ENCODE results near the gene ASIC4.

DNA sequence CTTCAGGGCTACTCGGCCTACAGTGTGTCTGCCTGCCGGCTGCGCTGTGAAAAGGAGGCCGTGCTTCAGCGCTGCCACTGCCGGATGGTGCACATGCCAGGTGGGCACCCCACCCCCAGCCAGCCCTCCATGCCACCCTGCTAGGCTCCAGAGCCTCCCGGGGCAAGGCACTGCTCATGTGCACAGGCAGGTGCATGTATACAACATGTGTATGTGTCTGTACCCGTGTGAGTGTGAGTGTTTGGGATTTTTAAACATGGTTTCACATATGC, 18.0 kb downstream of the ASIC4 start:
- TF ChIP-seq MTF1 (CRISPR knock-in tag; IDR thresholded peaks at IDR 0.05; ENCODE audit: borderline replicate concordance) = no peak
- no peak for TF ChIP-seq TCF7 (IDR thresholded peaks at IDR 0.05; ENCODE audit: borderline replicate concordance)
- TF ChIP-seq TFAM (CRISPR knock-in tag; conservative IDR thresholded peaks at IDR 0.05) = no peak
- TF ChIP-seq ZNF280A (IDR thresholded peaks at IDR 0.05; ENCODE audit: low read depth, partially characterized antibody) = no peak
- no peak for TF ChIP-seq E2F5 (CRISPR knock-in tag; IDR thresholded peaks at IDR 0.05)
- TF ChIP-seq TAF1 (IDR thresholded peaks at IDR 0.05; ENCODE audit: control insufficient read depth, extremely low read depth, insufficient read depth, low read length, severe bottlenecking) = no peak
- TF ChIP-seq, protein P1, sequence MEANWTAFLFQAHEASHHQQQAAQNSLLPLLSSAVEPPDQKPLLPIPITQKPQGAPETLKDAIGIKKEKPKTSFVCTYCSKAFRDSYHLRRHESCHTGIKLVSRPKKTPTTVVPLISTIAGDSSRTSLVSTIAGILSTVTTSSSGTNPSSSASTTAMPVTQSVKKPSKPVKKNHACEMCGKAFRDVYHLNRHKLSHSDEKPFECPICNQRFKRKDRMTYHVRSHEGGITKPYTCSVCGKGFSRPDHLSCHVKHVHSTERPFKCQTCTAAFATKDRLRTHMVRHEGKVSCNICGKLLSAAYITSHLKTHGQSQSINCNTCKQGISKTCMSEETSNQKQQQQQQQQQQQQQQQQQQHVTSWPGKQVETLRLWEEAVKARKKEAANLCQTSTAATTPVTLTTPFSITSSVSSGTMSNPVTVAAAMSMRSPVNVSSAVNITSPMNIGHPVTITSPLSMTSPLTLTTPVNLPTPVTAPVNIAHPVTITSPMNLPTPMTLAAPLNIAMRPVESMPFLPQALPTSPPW (CRISPR knock-in tag; IDR thresholded peaks at IDR 0.05) = no peak
- no peak for TF ChIP-seq U2AF2 (optimal IDR thresholded peaks at IDR 0.05; ENCODE audit: low read depth, low read length)

Data from K562 (cell line).